BE2C (cell line): ENCODE data around the gene ZNF341.

Experiments used
- DNase-seq: peaks from one replicate; pipeline ENCODE4 v3.0.0-alpha.2; 2020
- H3K27me3 ChIP-seq: fragments of 250-450 bp; sonication (Bioruptor Pico); 2 replicates; pipeline ENCODE4 v1.5.1; 2020; ENCODE audit warnings: mild to moderate bottlenecking
- H3K36me3 ChIP-seq: fragments of 250-450 bp; sonication (Bioruptor Pico); 2 replicates; pipeline ENCODE4 v1.5.1; 2020; ENCODE audit warnings: mild to moderate bottlenecking
- H3K4me1 ChIP-seq: fragments of 250-450 bp; sonication (Bioruptor Pico); 2 replicates; pipeline ENCODE4 v1.5.1; 2020
- H3K4me3 ChIP-seq: 2 replicates; pipeline ENCODE4 v1.5.1; 2011; ENCODE audit warnings: low read depth, low read length
- H3K9me3 ChIP-seq: fragments of 250-450 bp; sonication (Bioruptor Pico); 2 replicates; pipeline ENCODE4 v1.5.1; 2020
- TF ChIP-seq, protein P1 (sequence below): IDR thresholded peaks from 2 replicates; pipeline ENCODE4 v1.5.1; 2012; ENCODE audit warnings: mild to moderate bottlenecking, low read depth, low read length

ZNF341 gene

DNA sequence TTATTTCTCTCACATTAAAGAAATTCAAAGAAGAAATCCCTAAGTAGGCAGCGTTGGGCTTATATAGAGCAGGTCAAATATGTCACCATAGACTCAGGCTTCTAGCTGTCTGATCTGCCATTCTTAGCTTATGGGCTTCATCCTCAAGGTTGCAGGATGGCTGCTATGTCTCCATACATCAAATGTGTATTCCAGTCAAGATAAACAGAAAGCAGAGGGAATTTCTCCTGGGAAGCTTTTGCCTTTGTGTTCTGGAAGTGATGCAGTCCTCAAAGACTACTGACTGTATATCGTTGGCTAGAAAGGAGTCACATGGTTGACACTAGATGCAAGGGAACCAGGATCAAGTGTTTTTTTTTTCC is 36.0 kb downstream of the ZNF341 start:
- no peak overlapping the region for H3K4me3 ChIP-seq
- peaks cover 2% of the 10 kb centered on the region; the same call in 1 of the 2 replicates for H3K4me1 ChIP-seq
- no peaks in the 10 kb centered on the region for H3K27me3 ChIP-seq
- no peaks in the 10 kb centered on the region for H3K9me3 ChIP-seq
- no peak for DNase-seq
- H3K36me3 ChIP-seq, result no peaks in the 10 kb centered on the region
- TF ChIP-seq, protein P1, sequence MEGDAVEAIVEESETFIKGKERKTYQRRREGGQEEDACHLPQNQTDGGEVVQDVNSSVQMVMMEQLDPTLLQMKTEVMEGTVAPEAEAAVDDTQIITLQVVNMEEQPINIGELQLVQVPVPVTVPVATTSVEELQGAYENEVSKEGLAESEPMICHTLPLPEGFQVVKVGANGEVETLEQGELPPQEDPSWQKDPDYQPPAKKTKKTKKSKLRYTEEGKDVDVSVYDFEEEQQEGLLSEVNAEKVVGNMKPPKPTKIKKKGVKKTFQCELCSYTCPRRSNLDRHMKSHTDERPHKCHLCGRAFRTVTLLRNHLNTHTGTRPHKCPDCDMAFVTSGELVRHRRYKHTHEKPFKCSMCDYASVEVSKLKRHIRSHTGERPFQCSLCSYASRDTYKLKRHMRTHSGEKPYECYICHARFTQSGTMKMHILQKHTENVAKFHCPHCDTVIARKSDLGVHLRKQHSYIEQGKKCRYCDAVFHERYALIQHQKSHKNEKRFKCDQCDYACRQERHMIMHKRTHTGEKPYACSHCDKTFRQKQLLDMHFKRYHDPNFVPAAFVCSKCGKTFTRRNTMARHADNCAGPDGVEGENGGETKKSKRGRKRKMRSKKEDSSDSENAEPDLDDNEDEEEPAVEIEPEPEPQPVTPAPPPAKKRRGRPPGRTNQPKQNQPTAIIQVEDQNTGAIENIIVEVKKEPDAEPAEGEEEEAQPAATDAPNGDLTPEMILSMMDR, result no peak

GRCh38 chr20:33769043-33769442 is 37.2 kb downstream of the ZNF341 start:
- Histone ChIP-seq H3K4me3 (no peak overlapping the region), H3K9me3 (no peaks in the 10 kb centered on the region), H3K27me3 (no peaks in the 10 kb centered on the region), H3K36me3 (no peaks in the 10 kb centered on the region), H3K4me1 (peaks cover 2% of the 10 kb centered on the region; the same call in 1 of the 2 replicates)
- DNase-seq, result no peak
- TF ChIP-seq, protein P1, result no peak

DNA sequence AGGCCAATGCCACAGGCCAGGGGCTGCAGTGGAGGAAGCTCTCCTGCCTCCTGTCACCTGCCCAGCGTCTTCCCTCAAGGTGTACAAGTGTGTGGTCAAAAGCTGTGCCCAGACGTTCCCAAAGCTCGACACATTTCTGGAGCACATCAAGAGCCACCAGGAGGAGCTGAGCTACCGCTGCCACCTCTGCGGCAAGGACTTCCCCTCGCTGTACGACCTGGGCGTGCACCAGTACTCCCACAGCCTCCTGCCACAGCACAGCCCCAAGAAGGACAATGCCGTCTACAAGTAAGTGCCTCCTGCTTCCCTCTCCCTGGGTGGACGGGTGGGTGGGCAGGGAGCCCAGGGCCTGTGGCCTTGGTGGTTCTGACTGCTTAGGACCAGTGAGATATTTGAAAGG is 38.2 kb downstream of the ZNF341 start:
- TF ChIP-seq, protein P1, result no peak

DNA sequence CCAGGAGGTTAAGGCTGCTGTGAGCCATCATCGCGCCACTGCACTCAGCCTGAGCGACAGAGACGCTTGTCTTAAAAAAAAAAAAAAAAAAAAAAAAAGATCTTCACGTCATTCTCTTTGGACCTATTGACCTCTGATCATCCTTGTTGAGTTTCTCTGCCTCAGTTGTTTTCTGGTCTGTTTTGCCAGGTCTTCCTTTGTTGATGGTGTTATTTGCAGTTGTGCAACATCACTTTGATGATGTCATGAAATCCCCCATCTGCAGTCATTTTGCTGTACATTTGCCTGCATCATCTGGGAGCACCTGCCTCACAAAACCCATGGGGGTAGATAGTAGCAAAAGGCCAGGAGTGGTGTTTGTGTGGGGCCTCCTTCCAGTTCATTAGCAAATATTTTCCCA is 40.1 kb downstream of the ZNF341 start:
- Histone ChIP-seq H3K4me1 (peaks cover 2% of the 10 kb centered on the region; the same call in 1 of the 2 replicates), H3K9me3 (no peaks in the 10 kb centered on the region), H3K36me3 (no peaks in the 10 kb centered on the region), H3K27me3 (no peaks in the 10 kb centered on the region), H3K4me3 (no peak overlapping the region)
- TF ChIP-seq, protein P1, result no peak
- DNase-seq, result no peak

More for the DNA sequence above, 38.2 kb downstream of the ZNF341 start:
- no peak for DNase-seq
- peaks cover 2% of the 10 kb centered on the region; the same call in 1 of the 2 replicates for H3K4me1 ChIP-seq
- no peak overlapping the region for H3K4me3 ChIP-seq
- H3K36me3 ChIP-seq, result no peaks in the 10 kb centered on the region
- no peaks in the 10 kb centered on the region for H3K9me3 ChIP-seq
- no peaks in the 10 kb centered on the region for H3K27me3 ChIP-seq

GRCh38 chr20:33772439-33772838 is 40.6 kb downstream of the ZNF341 start:
- no peaks in the 10 kb centered on the region for H3K27me3 ChIP-seq
- H3K4me3 ChIP-seq, result no peak overlapping the region

GRCh38 chr20:33773412-33774089 is 41.8 kb downstream of the ZNF341 start:
- H3K4me1 ChIP-seq, result peaks cover 1% of the 10 kb centered on the region; the same call in 1 of the 2 replicates
- H3K27me3 ChIP-seq, result no peaks in the 10 kb centered on the region
- TF ChIP-seq, protein P1, result no peak
- H3K4me3 ChIP-seq, result no peak overlapping the region
- no peaks in the 10 kb centered on the region for H3K9me3 ChIP-seq
- no peaks in the 10 kb centered on the region for H3K36me3 ChIP-seq
- no peak for DNase-seq

More at GRCh38 chr20:33772439-33772838, 40.6 kb downstream of the ZNF341 start:
- Histone ChIP-seq H3K36me3 (no peaks in the 10 kb centered on the region), H3K9me3 (no peaks in the 10 kb centered on the region), H3K4me1 (peaks cover 2% of the 10 kb centered on the region; the same call in 1 of the 2 replicates)
- TF ChIP-seq, protein P1, result no peak
- DNase-seq, result no peak
